Measurements from ENCODE around the gene RXRB. TPM values are rescaled to one million over a fixed set of nuclear protein-coding genes. Genes with fewer than 3 reads are reported as not detected.

RXRB gene
- total RNA-seq, 2 experiments from 2014 or later: 36.0 to 38.9 TPM

DNA sequence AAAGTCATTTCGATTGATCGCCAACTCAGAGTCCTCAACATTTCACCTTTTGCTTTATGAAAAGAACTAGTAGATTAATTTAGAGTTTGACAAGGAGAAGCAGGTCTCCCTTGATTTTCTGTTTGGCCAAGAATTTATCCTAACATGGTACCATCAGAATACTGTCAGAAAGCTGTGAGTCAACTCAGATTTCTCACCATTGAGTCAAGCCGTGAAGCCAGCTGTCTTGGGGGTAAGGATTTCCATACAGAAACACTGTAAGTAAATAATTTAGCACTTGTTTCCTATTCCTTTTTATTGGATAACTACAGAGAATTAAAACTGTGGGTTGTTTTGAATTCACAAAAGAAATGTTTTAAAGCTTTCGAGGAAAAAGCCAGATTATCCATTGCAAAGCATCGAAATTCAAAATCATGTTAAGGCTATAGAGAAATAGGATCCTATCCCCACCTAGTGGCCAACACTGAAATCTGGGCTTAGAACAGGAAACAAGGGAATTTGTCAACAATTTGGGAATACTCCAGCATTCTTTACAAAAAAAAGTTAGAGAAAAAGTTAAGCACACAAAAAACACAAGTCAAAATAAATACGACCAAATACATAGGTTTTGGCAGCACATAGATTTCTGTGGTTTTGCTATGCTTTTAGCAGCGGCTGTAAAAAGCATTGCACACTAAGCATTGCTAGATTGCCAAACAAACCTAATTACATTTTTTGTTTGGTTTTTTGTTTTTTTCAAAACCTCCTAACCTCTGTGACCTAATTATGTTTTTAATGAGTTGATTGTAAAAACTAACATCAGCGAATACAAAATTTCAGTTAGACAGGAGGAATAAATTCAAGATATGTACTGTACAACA, 52.4 kb downstream of the RXRB start:
- Mint-ChIP-seq H3K27ac (no peak overlapping the region), H3K4me3 (no peak overlapping the region), H3K27me3 (peaks cover 38% of the 10 kb centered on the region), H3K36me3 (no peaks in the 10 kb centered on the region), H3K4me1 (peaks cover 3% of the 10 kb centered on the region), H3K9me3 (ENCODE audit: low read depth) (peaks cover 5% of the 10 kb centered on the region)
- CTCF ChIA-PET: interaction anchor here (0.6 to 5.1 kb wide), 15 partner anchors 10 to 270 kb away, joined by 3 to 27 read pairs (median 5); no protein-coding TSS in a partner anchor
- ATAC-seq (no peak), DNase-seq (no peak)

GRCh38 chr6:33144373-33144772, 56.1 kb downstream of the RXRB start:
- Mint-ChIP-seq H3K36me3 (no peaks in the 10 kb centered on the region), H3K27me3 (peaks cover 46% of the 10 kb centered on the region), H3K27ac (no peak overlapping the region), H3K4me1 (peaks cover 3% of the 10 kb centered on the region), H3K4me3 (no peak overlapping the region), H3K9me3 (ENCODE audit: low read depth) (no peaks in the 10 kb centered on the region)
- CTCF ChIA-PET: interaction anchor here (1.0 to 1.1 kb wide), 2 partner anchors 17 to 190 kb away, joined by 3 to 5 read pairs; no protein-coding TSS in a partner anchor
- DNase-seq (no peak), ATAC-seq (no peak)

Small RNAs within 50 kb of the gene (microRNA-seq; reads per million reads assigned to microRNA genes)
- gene MIR219A1: 4.3 reads per million, percentile 5 among the genes with 10 or more reads in this experiment

Other genes starting within 250 kb of the RXRB start
- gene HLA-DMA, start 247.6 kb downstream of the RXRB start, total RNA-seq: 10 to 100 TPM; 57.9 to 60.9 TPM
- gene BRD2, start 232.1 kb downstream of the RXRB start, total RNA-seq: 100 to 1,000 TPM; 309 to 336 TPM
- 10 to 100 TPM; 11.8 to 16.7 TPM for gene HLA-DOA, start 191.1 kb downstream of the RXRB start, total RNA-seq
- 100 to 1,000 TPM; 276 to 299 TPM for gene HLA-DPA1, start 127.0 kb downstream of the RXRB start, total RNA-seq
- gene HLA-DPB1, start 124.7 kb downstream of the RXRB start, total RNA-seq: 100 to 1,000 TPM; 113 to 150 TPM
- under 1 TPM; 0.77 to 0.79 TPM for gene COL11A2, start 8.2 kb downstream of the RXRB start, total RNA-seq
- gene SLC39A7, start 202 bp upstream of the RXRB start, total RNA-seq: 10 to 100 TPM; 50.1 to 63.9 TPM
- gene HSD17B8, start 4.0 kb upstream of the RXRB start, total RNA-seq: 10 to 100 TPM; 18.6 to 20.9 TPM
- 10 to 100 TPM; 32.6 to 37.8 TPM for gene RING1, start 7.8 kb upstream of the RXRB start, total RNA-seq
- gene VPS52, start 71.2 kb upstream of the RXRB start, total RNA-seq: 10 to 100 TPM; 60.6 to 63.3 TPM
- 1,000 to 10,000 TPM; 2,808 to 3,161 TPM for gene RPS18, start 71.4 kb upstream of the RXRB start, total RNA-seq
- 10 to 100 TPM; 14.0 to 20.5 TPM for gene B3GALT4, start 76.5 kb upstream of the RXRB start, total RNA-seq
- gene WDR46, start 88.6 kb upstream of the RXRB start, total RNA-seq: 10 to 100 TPM; 61.5 to 78.4 TPM
- 10 to 100 TPM; 67.8 to 90.3 TPM for gene PFDN6, start 88.9 kb upstream of the RXRB start, total RNA-seq
- gene RGL2, start 98.3 kb upstream of the RXRB start, total RNA-seq: 10 to 100 TPM; 34.7 to 49.9 TPM
- gene TAPBP, start 113.4 kb upstream of the RXRB start, total RNA-seq: 100 to 1,000 TPM; 207 to 235 TPM
- 10 to 100 TPM; 10.6 to 11.8 TPM for gene ZBTB22, start 117.1 kb upstream of the RXRB start, total RNA-seq
- 100 to 1,000 TPM; 102 to 107 TPM for gene DAXX, start 122.3 kb upstream of the RXRB start, total RNA-seq
- gene KIFC1, start 191.2 kb upstream of the RXRB start, total RNA-seq: 100 to 1,000 TPM; 133 to 187 TPM
- 10 to 100 TPM; 26.1 to 36.0 TPM for gene PHF1, start 210.3 kb upstream of the RXRB start, total RNA-seq
- 100 to 1,000 TPM; 196 to 197 TPM for gene CUTA, start 217.4 kb upstream of the RXRB start, total RNA-seq
- gene SYNGAP1, start 219.4 kb upstream of the RXRB start, total RNA-seq: 10 to 100 TPM; 24.1 to 39.8 TPM

Data from activated CD8-positive, alpha-beta memory T cell treated with anti-CD3 and anti-CD28 coated beads, Interleukin-2, amount 10 ng/mL, durations not matched to agents 7 days and 5 days (primary cell).